IMR-90 (cell line): Measurements from ENCODE around the gene PTPRN2. TPM values are rescaled to one million over a fixed set of nuclear protein-coding genes. Genes with fewer than 3 reads are reported as not detected.

Experiments
- ATAC-seq: fragments of 200-7000 bp; cut with Tn5 transposase; 2 replicates; pipeline ENCODE4 v1.9.1; 2020; ENCODE audit warnings: low read depth, mild to moderate bottlenecking, moderate library complexity
- BruUV-seq: library from RNA; stranded (reverse); fragments of 400-500 nt; replicated peaks from 2 replicates; lab custom pipeline; 2021; lab: Mats Ljungman, UMichigan
- CTCF ChIA-PET: fragments of 300-600 bp; formaldehyde crosslinking; extraction: SDS; loops from one replicate; lab custom pipeline; 2021; ENCODE audit warnings: antibody characterized with exemption; lab: Yijun Ruan, JAX
- POLR2A ChIA-PET: fragments of 300-600 bp; sonication (Branson Sonifier 250); formaldehyde crosslinking; loops from one replicate; lab custom pipeline; 2022; ENCODE audit warnings: antibody characterized with exemption; ENCODE audit not compliant: unreplicated experiment; lab: Charles Lee
- DNase-seq: peaks from one replicate; pipeline ENCODE4 v3.0.0; 2013
- H2AFZ ChIP-seq: replicated peaks from 2 replicates; pipeline ENCODE3; 2013; ENCODE audit warnings: low read length, mild to moderate bottlenecking; ENCODE audit not compliant: poor library complexity
- H2AK5ac ChIP-seq: 2 replicates; pipeline ENCODE4 v1.6.1; 2013; ENCODE audit warnings: low read depth, low read length, inconsistent platforms
- H2AK9ac ChIP-seq: replicated peaks from 2 replicates; pipeline ENCODE3; 2013; ENCODE audit warnings: mild to moderate bottlenecking, low read depth, low read length, moderate library complexity; ENCODE audit not compliant: poor library complexity
- H2BK120ac ChIP-seq: 2 replicates; pipeline ENCODE4 v1.6.1; 2013; ENCODE audit warnings: low read depth, low read length, inconsistent platforms
- H2BK15ac ChIP-seq: 3 replicates; pipeline ENCODE4 v1.6.1; 2013; ENCODE audit warnings: low read depth, low read length, inconsistent platforms
- H2BK20ac ChIP-seq: 2 replicates; pipeline ENCODE4 v1.6.1; 2013; ENCODE audit warnings: low read depth, mild to moderate bottlenecking, inconsistent platforms, low read length, moderate library complexity
- H2BK5ac ChIP-seq: 2 replicates; pipeline ENCODE4 v1.6.1; 2013; ENCODE audit warnings: mild to moderate bottlenecking, low read depth, low read length, inconsistent platforms; ENCODE audit not compliant: poor library complexity, severe bottlenecking
- H3K14ac ChIP-seq: replicated peaks from 2 replicates; pipeline ENCODE4 v1.6.1; 2013; ENCODE audit warnings: low read depth, low read length, inconsistent platforms
- H3K18ac ChIP-seq: 2 replicates; pipeline ENCODE4 v1.6.1; 2013; ENCODE audit warnings: low read depth, low read length, control low read depth
- H3K23ac ChIP-seq: 2 replicates; pipeline ENCODE4 v1.6.1; 2013; ENCODE audit warnings: low read depth, low read length, inconsistent platforms
- H3K27ac ChIP-seq: 2 replicates; pipeline ENCODE4 v1.5.1; 2013; ENCODE audit warnings: mild to moderate bottlenecking, control low read depth, low read length; ENCODE audit not compliant: insufficient read depth
- H3K27me3 ChIP-seq: 2 replicates; pipeline ENCODE4 v1.6.1; 2013; ENCODE audit warnings: low read length; ENCODE audit not compliant: control insufficient read depth, insufficient read depth
- H3K36me3 ChIP-seq: 2 replicates; pipeline ENCODE4 v1.6.1; 2013; ENCODE audit warnings: low read length, mixed read lengths; ENCODE audit not compliant: control insufficient read depth, insufficient read depth
- H3K4ac ChIP-seq: 2 replicates; pipeline ENCODE4 v1.6.1; 2013; ENCODE audit warnings: low read depth, low read length, inconsistent platforms
- H3K4me1 ChIP-seq: 2 replicates; pipeline ENCODE4 v1.6.1; 2013; ENCODE audit warnings: low read length, mixed read lengths; ENCODE audit not compliant: control insufficient read depth, insufficient read depth
- H3K4me2 ChIP-seq: 2 replicates; pipeline ENCODE4 v1.6.1; 2013; ENCODE audit warnings: low read depth, mild to moderate bottlenecking, control low read depth, low read length, moderate library complexity
- H3K4me3 ChIP-seq: 2 replicates; pipeline ENCODE4 v1.5.1; 2013; ENCODE audit warnings: low read depth, mild to moderate bottlenecking, control low read depth, low read length, moderate library complexity; ENCODE audit not compliant: insufficient read depth
- H3K56ac ChIP-seq: 2 replicates; pipeline ENCODE4 v1.6.1; 2013; ENCODE audit warnings: low read length, inconsistent platforms; ENCODE audit not compliant: insufficient read depth; ENCODE audit errors: extremely low read depth
- H3K79me1 ChIP-seq, 2 experiments: 2 replicates each; pipeline ENCODE4 v1.6.1; 2013; ENCODE audit warnings: low read length in 2 of 2, inconsistent platforms in 1 of 2, low read depth in 1 of 2
- H3K9ac ChIP-seq: 2 replicates; pipeline ENCODE4 v1.6.1; 2013; ENCODE audit warnings: low read depth, low read length, control low read depth
- H3K9me1 ChIP-seq: 2 replicates; pipeline ENCODE4 v1.6.1; 2013; ENCODE audit warnings: low read length, inconsistent platforms; ENCODE audit not compliant: insufficient read depth
- H3K9me3 ChIP-seq: 2 replicates; pipeline ENCODE4 v1.6.1; 2013; ENCODE audit warnings: low read length; ENCODE audit not compliant: control insufficient read depth, insufficient read depth
- H4K20me1 ChIP-seq: 2 replicates; pipeline ENCODE4 v1.6.1; 2013; ENCODE audit warnings: low read length, inconsistent platforms; ENCODE audit not compliant: insufficient read depth
- H4K5ac ChIP-seq: 2 replicates; pipeline ENCODE4 v1.6.1; 2013; ENCODE audit warnings: mild to moderate bottlenecking, low read depth, low read length, control low read depth
- H4K8ac ChIP-seq, 2 experiments: 2 replicates each; pipeline ENCODE4 v1.6.1; 2013; ENCODE audit warnings: low read depth in 2 of 2, low read length in 2 of 2, control low read depth in 1 of 2, inconsistent platforms in 1 of 2
- H4K91ac ChIP-seq: 2 replicates; pipeline ENCODE4 v1.6.1; 2013; ENCODE audit warnings: low read depth, low read length, inconsistent platforms; ENCODE audit not compliant: insufficient read depth
- BHLHE40 ChIP-seq: fragments of 150-350 bp; IDR thresholded peaks from 2 replicates; pipeline ENCODE4 v1.6.1; 2016; ENCODE audit warnings: mild to moderate bottlenecking, low read depth, low read length
- CEBPB ChIP-seq: IDR thresholded peaks from 2 replicates; pipeline ENCODE4 v1.6.1; 2012; ENCODE audit warnings: low read depth, low read length, improper control_type of control experiment
- FOS ChIP-seq: fragments of 150-350 bp; IDR thresholded peaks from 2 replicates; pipeline ENCODE4 v1.6.1; 2016; ENCODE audit warnings: low read depth, low read length
- MAFK ChIP-seq: IDR thresholded peaks from 2 replicates; pipeline ENCODE4 v1.6.1; 2012; ENCODE audit warnings: low read depth, low read length, improper control_type of control experiment
- MAZ ChIP-seq: IDR thresholded peaks from 2 replicates; pipeline ENCODE4 v1.6.1; 2012; ENCODE audit warnings: low read depth, mild to moderate bottlenecking, low read length, improper control_type of control experiment, moderate library complexity, borderline replicate concordance
- MXI1 ChIP-seq: IDR thresholded peaks from 2 replicates; pipeline ENCODE4 v1.6.1; 2012; ENCODE audit warnings: low read depth, mild to moderate bottlenecking, low read length, moderate library complexity, borderline replicate concordance
- NFE2L2 ChIP-seq: fragments of 150-350 bp; IDR thresholded peaks from 2 replicates; pipeline ENCODE4 v1.6.1; 2016; ENCODE audit warnings: low read depth, mild to moderate bottlenecking, low read length
- POLR2A ChIP-seq: IDR thresholded peaks from 2 replicates; pipeline ENCODE4 v1.6.1; 2012; ENCODE audit warnings: mild to moderate bottlenecking, low read depth, low read length
- RAD21 ChIP-seq: IDR thresholded peaks from 2 replicates; pipeline ENCODE4 v1.6.1; 2012; ENCODE audit warnings: low read length, improper control_type of control experiment
- RCOR1 ChIP-seq: IDR thresholded peaks from 2 replicates; pipeline ENCODE4 v1.6.1; 2012; ENCODE audit warnings: mild to moderate bottlenecking, low read length, improper control_type of control experiment; ENCODE audit not compliant: insufficient replicate concordance
- SMC3 ChIP-seq: fragments of 150-350 bp; IDR thresholded peaks from 2 replicates; pipeline ENCODE4 v1.6.1; 2016; ENCODE audit warnings: low read depth, mild to moderate bottlenecking, antibody characterized with exemption, low read length, moderate library complexity
- whole genome bisulfite sequencing, 2 experiments: methylation state at CpG; one replicate each; pipeline versions ENCODE4 v1.1.5 to v1.1.7; 2013; ENCODE audit warnings: missing lambda C conversion rate in 2 of 2; ENCODE audit not compliant: insufficient read length in 1 of 2; ENCODE audit errors: extremely low coverage in 2 of 2; 5-methylcytosine and 5-hydroxymethylcytosine counted together
- dilution Hi-C: fragments of 300-500 bp; cut with HindIII; formaldehyde crosslinking; loops from one replicate; pipeline ENCODE4 v1.14.3; 2018; ENCODE audit warnings: low sequenced_read_pairs; ENCODE audit not compliant: unreplicated experiment
- in situ Hi-C: fragments of 300-500 bp; cut with MboI; formaldehyde crosslinking; loops from 3 replicates; pipeline ENCODE4 v1.14.3; 2019; ENCODE audit warnings: low sequenced_read_pairs, inconsistent platforms, mixed read lengths
- intact Hi-C: fragments of 100-400 bp; cut with micrococcal nuclease; formaldehyde crosslinking; loops from 2 replicates; pipeline ENCODE4 v1.10.0; 2022
- polyA plus RNA-seq, 3 experiments: library from polyadenylated mRNA; depleted of rRNA; stranded (reverse); fragments of >200 nt; gene quantifications; 2 replicates each; pipeline ENCODE4 v1.2.3, GENCODE V29; 2012; ENCODE audit warnings: low replicate concordance in 1 of 3
- total RNA-seq: library from RNA; depleted of rRNA; stranded (reverse); fragments of >200 nt; gene quantifications from 2 replicates; pipeline ENCODE4 v1.2.3, GENCODE V29; 2012
- TF ChIP-seq, protein P1 (sequence below): fragments of 150-350 bp; IDR thresholded peaks from 2 replicates; pipeline ENCODE4 v1.6.1; 2016; ENCODE audit warnings: low read depth, mild to moderate bottlenecking, low read length, moderate library complexity, borderline replicate concordance
- TF ChIP-seq, protein P2 (sequence below): conservative IDR thresholded peaks from 2 replicates; pipeline ENCODE4 v1.5.1; 2012; ENCODE audit warnings: mild to moderate bottlenecking, low read depth, low read length, improper control_type of control experiment

PTPRN2 gene
- total and polyA plus RNA-seq, 2 of the 4 experiments (the other 2 are of a cell fraction): 0.03 TPM; not detected in 1

DNA sequence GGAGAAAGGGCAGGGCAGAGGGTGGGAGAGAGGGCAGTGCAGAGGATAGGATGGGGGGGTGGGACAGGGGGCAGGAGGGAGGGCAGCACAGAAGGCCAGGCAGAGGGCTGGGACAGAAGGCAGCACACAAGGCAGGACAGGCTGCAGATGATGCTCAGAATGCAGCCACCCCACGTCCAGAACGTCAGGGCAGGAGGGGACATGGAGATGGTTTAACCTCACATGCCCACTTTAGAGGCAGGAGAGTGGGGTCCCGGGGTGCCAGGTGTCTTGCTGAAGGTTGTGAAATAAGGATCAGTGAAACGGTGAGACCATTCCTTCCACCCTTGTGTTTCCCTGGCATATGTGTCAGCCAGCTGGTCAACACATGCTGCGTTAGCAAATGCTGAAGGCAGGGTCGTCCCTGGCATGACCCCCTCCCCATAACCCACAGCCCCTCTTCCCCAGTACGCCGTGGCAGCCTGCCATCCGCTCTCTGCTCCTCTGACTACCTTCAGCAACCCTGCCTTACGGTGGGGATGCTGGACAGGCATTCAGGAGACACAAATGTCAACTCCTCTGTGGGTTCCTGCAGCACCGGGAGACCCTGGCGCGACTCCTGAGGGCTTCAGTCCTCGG, 658.7 kb downstream of the PTPRN2 start:
- Histone ChIP-seq H2AFZ (no peak overlapping the region), H3K56ac (no peak overlapping the region), H3K9me3 (peaks cover 52% of the 10 kb centered on the region), H4K8ac (no peak overlapping the region), H3K9ac (no peak overlapping the region), H3K18ac (no peak overlapping the region), H3K36me3 (no peaks in the 10 kb centered on the region), H3K4ac (no peak overlapping the region), H3K23ac (no peak overlapping the region), H2BK15ac (no peak overlapping the region), H4K20me1 (no peaks in the 10 kb centered on the region), H2BK5ac (no peak overlapping the region), H2AK9ac (no peak overlapping the region), H3K4me3 (no peak overlapping the region), H3K14ac (no peak overlapping the region), H3K4me1 (no peaks in the 10 kb centered on the region), H3K27ac (no peak overlapping the region), H3K27me3 (no peaks in the 10 kb centered on the region), H4K5ac (no peak overlapping the region), H3K9me1 (no peaks in the 10 kb centered on the region), H3K4me2 (no peak overlapping the region), H3K79me1 (no peaks in the 10 kb centered on the region), H4K91ac (no peak overlapping the region), H2BK20ac (no peak overlapping the region), H2BK120ac (no peak overlapping the region), H2AK5ac (no peak overlapping the region)
- in situ Hi-C loops (no loop called here), dilution Hi-C loops (no loop called here), intact Hi-C loops (no loop called here)
- no peak for ATAC-seq
- no peak for DNase-seq
- ChIA-PET CTCF (no interaction called here), POLR2A (no interaction called here)
- TF ChIP-seq, protein P1, sequence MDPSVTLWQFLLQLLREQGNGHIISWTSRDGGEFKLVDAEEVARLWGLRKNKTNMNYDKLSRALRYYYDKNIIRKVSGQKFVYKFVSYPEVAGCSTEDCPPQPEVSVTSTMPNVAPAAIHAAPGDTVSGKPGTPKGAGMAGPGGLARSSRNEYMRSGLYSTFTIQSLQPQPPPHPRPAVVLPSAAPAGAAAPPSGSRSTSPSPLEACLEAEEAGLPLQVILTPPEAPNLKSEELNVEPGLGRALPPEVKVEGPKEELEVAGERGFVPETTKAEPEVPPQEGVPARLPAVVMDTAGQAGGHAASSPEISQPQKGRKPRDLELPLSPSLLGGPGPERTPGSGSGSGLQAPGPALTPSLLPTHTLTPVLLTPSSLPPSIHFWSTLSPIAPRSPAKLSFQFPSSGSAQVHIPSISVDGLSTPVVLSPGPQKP: no peak
- TF ChIP-seq CEBPB (no peak), BHLHE40 (no peak), SMC3 (no peak), MAZ (no peak), MAFK (no peak), NFE2L2 (no peak), POLR2A (no peak), MXI1 (no peak), RCOR1 (no peak), FOS (no peak), RAD21 (no peak)
- TF ChIP-seq, protein P2, sequence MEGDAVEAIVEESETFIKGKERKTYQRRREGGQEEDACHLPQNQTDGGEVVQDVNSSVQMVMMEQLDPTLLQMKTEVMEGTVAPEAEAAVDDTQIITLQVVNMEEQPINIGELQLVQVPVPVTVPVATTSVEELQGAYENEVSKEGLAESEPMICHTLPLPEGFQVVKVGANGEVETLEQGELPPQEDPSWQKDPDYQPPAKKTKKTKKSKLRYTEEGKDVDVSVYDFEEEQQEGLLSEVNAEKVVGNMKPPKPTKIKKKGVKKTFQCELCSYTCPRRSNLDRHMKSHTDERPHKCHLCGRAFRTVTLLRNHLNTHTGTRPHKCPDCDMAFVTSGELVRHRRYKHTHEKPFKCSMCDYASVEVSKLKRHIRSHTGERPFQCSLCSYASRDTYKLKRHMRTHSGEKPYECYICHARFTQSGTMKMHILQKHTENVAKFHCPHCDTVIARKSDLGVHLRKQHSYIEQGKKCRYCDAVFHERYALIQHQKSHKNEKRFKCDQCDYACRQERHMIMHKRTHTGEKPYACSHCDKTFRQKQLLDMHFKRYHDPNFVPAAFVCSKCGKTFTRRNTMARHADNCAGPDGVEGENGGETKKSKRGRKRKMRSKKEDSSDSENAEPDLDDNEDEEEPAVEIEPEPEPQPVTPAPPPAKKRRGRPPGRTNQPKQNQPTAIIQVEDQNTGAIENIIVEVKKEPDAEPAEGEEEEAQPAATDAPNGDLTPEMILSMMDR: no peak
- 0% methylated on average over 1 of the region's 14 CpGs; no CpG with 5 or more reads in 1 of the 2 experiments for WGBS, 2 experiments
- BruUV-seq: no TSS peak
